ENCODE data around the gene PPP1R9B. TPM values are rescaled to one million over a fixed set of nuclear protein-coding genes. Genes with fewer than 3 reads are reported as not detected.

The PPP1R9B gene
- total RNA-seq, 1 donor from 2014 or later = 58.6 TPM

DNA sequence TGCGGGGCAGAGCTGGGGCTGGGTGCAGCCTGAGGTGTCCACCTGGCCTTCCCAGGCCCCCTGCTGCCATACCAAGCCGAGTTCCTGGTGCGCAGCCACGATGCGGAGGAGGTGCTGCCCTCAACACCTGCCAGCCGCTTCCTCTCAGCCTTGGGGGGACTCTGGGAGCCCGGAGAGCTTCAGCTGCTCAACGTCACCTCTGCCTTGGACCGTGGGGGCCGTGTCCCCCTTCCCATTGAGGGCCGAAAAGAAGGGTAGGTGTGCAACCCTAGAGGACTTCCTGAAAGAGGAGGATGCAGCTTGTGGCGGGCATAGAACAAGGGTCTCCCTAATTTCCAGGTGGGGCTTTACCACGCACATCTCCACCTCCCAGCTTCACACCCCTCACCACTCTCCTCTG lies 17.8 kb upstream of the PPP1R9B start:
- Mint-ChIP-seq H3K27ac (no peak overlapping the region), H3K27me3 (ENCODE audit: low read depth) (no peaks in the 10 kb centered on the region), H3K4me3 (no peak overlapping the region), H3K9me3 (no peaks in the 10 kb centered on the region), H3K4me1 (peaks cover 13% of the 10 kb centered on the region), H3K36me3 (no peaks in the 10 kb centered on the region)
- DNase-seq (ENCODE audit: low spot score in 2 of 2, unreplicated experiment in 2 of 2) = no peak
- TF ChIP-seq, protein P1, sequence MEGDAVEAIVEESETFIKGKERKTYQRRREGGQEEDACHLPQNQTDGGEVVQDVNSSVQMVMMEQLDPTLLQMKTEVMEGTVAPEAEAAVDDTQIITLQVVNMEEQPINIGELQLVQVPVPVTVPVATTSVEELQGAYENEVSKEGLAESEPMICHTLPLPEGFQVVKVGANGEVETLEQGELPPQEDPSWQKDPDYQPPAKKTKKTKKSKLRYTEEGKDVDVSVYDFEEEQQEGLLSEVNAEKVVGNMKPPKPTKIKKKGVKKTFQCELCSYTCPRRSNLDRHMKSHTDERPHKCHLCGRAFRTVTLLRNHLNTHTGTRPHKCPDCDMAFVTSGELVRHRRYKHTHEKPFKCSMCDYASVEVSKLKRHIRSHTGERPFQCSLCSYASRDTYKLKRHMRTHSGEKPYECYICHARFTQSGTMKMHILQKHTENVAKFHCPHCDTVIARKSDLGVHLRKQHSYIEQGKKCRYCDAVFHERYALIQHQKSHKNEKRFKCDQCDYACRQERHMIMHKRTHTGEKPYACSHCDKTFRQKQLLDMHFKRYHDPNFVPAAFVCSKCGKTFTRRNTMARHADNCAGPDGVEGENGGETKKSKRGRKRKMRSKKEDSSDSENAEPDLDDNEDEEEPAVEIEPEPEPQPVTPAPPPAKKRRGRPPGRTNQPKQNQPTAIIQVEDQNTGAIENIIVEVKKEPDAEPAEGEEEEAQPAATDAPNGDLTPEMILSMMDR (IDR thresholded peaks at IDR 0.05; ENCODE audit: unreplicated experiment) = no peak

DNA sequence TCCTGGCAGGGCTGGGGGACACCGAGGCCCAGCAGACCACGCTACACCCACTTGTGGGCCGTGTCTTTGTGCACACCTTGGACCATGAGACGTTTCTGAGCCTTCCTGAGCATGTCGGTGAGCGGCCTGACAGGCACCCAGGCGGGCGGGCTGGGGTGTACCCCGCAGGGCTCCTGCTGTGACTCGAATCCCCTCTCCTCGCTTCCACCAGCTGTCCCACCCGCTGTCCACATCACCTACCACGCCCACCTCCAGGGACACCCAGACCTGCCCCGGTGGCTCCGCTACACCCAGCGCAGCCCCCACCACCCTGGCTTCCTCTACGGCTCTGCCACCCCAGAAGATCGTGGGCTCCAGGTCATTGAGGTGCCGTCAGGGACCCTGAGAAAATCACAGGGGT lies 16.9 kb upstream of the PPP1R9B start:
- H3K36me3 Mint-ChIP-seq = no peaks in the 10 kb centered on the region
- TF ChIP-seq, protein P1 (IDR thresholded peaks at IDR 0.05; ENCODE audit: unreplicated experiment) = no peak
- no peak overlapping the region for H3K27ac Mint-ChIP-seq
- no peak overlapping the region for H3K4me3 Mint-ChIP-seq
- H3K4me1 Mint-ChIP-seq = peaks cover 4% of the 10 kb centered on the region
- H3K27me3 Mint-ChIP-seq (ENCODE audit: low read depth) = no peaks in the 10 kb centered on the region
- no peaks in the 10 kb centered on the region for H3K9me3 Mint-ChIP-seq
- DNase-seq (ENCODE audit: low spot score in 2 of 2, unreplicated experiment in 2 of 2) = no peak

DNA sequence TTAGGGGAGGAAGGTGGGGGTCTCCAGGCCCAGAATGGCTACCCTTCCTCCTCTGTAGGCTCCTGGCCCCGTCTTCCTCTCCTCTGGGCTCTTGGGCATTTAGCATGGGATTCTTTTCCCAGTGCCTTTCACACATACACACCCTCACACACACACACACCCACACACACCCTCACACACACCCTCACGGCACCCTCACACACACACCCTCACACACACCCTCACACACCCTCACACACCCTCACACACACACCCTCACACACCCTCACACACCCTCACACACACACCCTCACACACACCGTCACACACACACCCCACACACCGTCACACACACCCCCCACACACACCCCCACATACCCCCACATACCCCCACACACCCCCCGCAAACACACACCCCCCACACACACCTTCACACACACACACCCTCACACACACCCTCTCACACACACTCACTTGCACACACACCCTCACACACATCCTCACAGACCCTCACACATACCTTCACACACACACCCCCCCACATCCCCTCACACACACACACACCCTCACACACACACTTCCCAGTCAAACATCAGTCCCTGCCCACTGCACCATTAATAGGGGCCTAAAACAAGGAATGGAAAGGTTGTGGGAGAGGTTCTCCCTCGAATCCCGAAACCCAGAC lies 16.2 kb upstream of the PPP1R9B start:
- peaks cover 6% of the 10 kb centered on the region for H3K4me1 Mint-ChIP-seq
- no peak for DNase-seq (ENCODE audit: low spot score in 2 of 2, unreplicated experiment in 2 of 2)
- TF ChIP-seq, protein P1 (IDR thresholded peaks at IDR 0.05; ENCODE audit: unreplicated experiment) = no peak
- peaks cover 2% of the 10 kb centered on the region for H3K27me3 Mint-ChIP-seq (ENCODE audit: low read depth)
- no peak overlapping the region for H3K4me3 Mint-ChIP-seq
- no peaks in the 10 kb centered on the region for H3K36me3 Mint-ChIP-seq
- no peaks in the 10 kb centered on the region for H3K9me3 Mint-ChIP-seq
- H3K27ac Mint-ChIP-seq = no peak overlapping the region

DNA sequence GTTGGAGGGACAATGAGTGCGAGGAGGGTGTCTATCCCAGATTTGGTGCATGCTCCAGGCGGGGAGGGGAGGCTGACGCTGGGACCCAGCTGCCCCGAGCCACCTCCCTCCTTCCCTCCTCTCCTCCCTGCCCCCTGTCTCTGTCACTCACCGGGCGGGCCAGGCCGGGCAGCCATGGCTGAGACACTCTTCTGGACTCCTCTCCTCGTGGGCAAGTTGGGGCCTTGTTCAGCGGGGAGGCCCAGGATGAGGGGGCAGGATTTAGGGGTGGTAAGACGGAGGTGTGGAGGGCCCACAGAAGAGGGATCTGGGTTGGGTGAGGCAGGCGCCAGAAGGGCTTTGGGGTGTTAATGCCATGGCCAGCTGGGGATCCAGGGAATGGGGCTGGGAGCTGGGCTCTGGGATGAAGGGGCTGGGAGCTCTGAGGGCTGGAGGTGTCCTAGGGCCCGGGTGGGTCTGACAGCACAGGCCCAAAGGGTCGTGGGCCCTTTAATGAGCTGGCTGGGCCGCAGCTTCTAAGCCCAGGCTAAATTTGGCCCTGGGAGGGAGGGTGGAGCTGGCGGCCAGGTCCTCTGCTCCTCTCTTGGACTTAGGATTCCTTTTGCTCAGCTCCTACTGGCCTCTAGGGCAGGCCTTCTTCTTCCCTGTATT lies 15.5 kb upstream of the PPP1R9B start, which contains the start of gene SGCA:
TSS of gene SGCA (plus strand) at position 139 of the 651 bp plus-strand sequence. CDS start at position 175, 36 bp downstream.
- Mint-ChIP-seq H3K27me3 (ENCODE audit: low read depth) (peaks cover 3% of the 10 kb centered on the region), H3K4me1 (peaks cover 9% of the 10 kb centered on the region), H3K4me3 (no peak within 1 kb of the TSS), H3K27ac (peak within 1 kb of the TSS; percentile 33), H3K9me3 (no peaks in the 10 kb centered on the region), H3K36me3 (no peaks in the 10 kb centered on the region)
- DNase-seq (ENCODE audit: low spot score in 2 of 2, unreplicated experiment in 2 of 2) = no peak
- TF ChIP-seq, protein P1 (IDR thresholded peaks at IDR 0.05; ENCODE audit: unreplicated experiment) = no peak

DNA sequence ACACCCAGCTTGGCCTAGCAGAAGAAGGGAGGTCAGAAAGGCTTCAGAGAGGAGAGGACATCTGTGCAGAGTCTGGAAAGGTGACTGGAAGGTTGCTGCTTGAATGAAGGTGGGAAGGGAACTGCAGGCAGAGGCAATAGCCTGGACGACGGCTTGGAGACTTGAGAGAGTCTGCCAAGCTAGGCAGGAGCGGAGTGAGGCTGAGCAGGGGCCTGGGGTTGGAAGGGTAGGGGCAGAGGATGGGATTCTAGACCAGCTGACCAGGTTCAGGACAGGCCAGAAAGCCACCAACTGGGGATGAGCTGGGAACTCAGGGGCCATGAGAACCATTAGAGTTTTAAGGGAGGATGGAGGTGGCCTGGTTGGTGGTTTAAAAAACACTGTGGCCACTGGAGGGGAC lies 15.0 kb upstream of the PPP1R9B start:
- Mint-ChIP-seq H3K9me3 (no peaks in the 10 kb centered on the region), H3K4me3 (no peak overlapping the region), H3K27ac (peak overlapping the region; percentile 33), H3K27me3 (ENCODE audit: low read depth) (peaks cover 3% of the 10 kb centered on the region), H3K4me1 (peaks cover 13% of the 10 kb centered on the region), H3K36me3 (no peaks in the 10 kb centered on the region)
- TF ChIP-seq, protein P1 (IDR thresholded peaks at IDR 0.05; ENCODE audit: unreplicated experiment) = no peak
- no peak for DNase-seq (ENCODE audit: low spot score in 2 of 2, unreplicated experiment in 2 of 2)
